Astrocyte (in vitro differentiated cells and primary cell): Measurements from ENCODE around the gene HMGCS2. TPM values are rescaled to one million over a fixed set of nuclear protein-coding genes. Genes with fewer than 3 reads are reported as not detected.

Experiments
- DNase-seq: peaks from one replicate; pipeline ENCODE4 v3.0.0-alpha.2; 2010; ENCODE audit warnings: low read depth
- FAIRE-seq: peaks from 2 replicates; lab custom pipeline; 2011; peaks lifted over from hg19 to GRCh38; lab: Jason Lieb, UNC
- H2AFZ ChIP-seq: 2 replicates; pipeline ENCODE4 v1.6.0; 2012; ENCODE audit warnings: low read depth, low read length, inconsistent platforms
- H3K27ac ChIP-seq: 2 replicates; pipeline ENCODE4 v1.5.1; 2011; ENCODE audit warnings: low read depth, low read length, inconsistent platforms
- H3K27me3 ChIP-seq: 2 replicates; pipeline ENCODE4 v1.6.0; 2011; ENCODE audit warnings: low read length, inconsistent platforms; ENCODE audit not compliant: insufficient read depth
- H3K36me3 ChIP-seq: 2 replicates; pipeline ENCODE4 v1.5.1; 2011; ENCODE audit warnings: low read length, inconsistent platforms; ENCODE audit not compliant: insufficient read depth
- H3K4me1 ChIP-seq: 2 replicates; pipeline ENCODE4 v1.5.1; 2011; ENCODE audit warnings: low read length, inconsistent platforms; ENCODE audit not compliant: insufficient read depth
- H3K4me2 ChIP-seq: 2 replicates; pipeline ENCODE4 v1.6.0; 2012; ENCODE audit warnings: low read length, inconsistent platforms
- H3K4me3 ChIP-seq: 2 replicates; pipeline ENCODE4 v1.5.1; 2011; ENCODE audit warnings: low read depth, mild to moderate bottlenecking, low read length, inconsistent platforms; ENCODE audit not compliant: insufficient read depth
- H3K79me2 ChIP-seq: 2 replicates; pipeline ENCODE4 v1.6.0; 2012; ENCODE audit warnings: mild to moderate bottlenecking, low read length, inconsistent platforms; ENCODE audit not compliant: insufficient read depth
- H3K9ac ChIP-seq: 2 replicates; pipeline ENCODE4 v1.6.0; 2012; ENCODE audit warnings: mild to moderate bottlenecking, low read length, inconsistent platforms
- H3K9me3 ChIP-seq: 2 replicates; pipeline ENCODE4 v1.5.1; 2012; ENCODE audit warnings: low read depth, mild to moderate bottlenecking, low read length, inconsistent platforms; ENCODE audit not compliant: insufficient read depth
- H4K20me1 ChIP-seq: 2 replicates; pipeline ENCODE4 v1.6.0; 2012; ENCODE audit warnings: low read length, inconsistent platforms; ENCODE audit not compliant: insufficient read depth
- H3K27ac Mint-ChIP-seq: one replicate; pipeline ENCODE4 v1.8.0; 2021; ENCODE audit warnings: mild to moderate bottlenecking, mixed read lengths; ENCODE audit not compliant: unreplicated experiment
- H3K27me3 Mint-ChIP-seq: one replicate; pipeline ENCODE4 v1.8.0; 2021; ENCODE audit warnings: low read depth, mixed read lengths; ENCODE audit not compliant: unreplicated experiment
- H3K36me3 Mint-ChIP-seq: one replicate; pipeline ENCODE4 v1.8.0; 2021; ENCODE audit warnings: low read depth, mixed read lengths; ENCODE audit not compliant: unreplicated experiment
- H3K4me1 Mint-ChIP-seq: one replicate; pipeline ENCODE4 v1.8.0; 2021; ENCODE audit warnings: low read depth, mixed read lengths; ENCODE audit not compliant: unreplicated experiment
- H3K4me3 Mint-ChIP-seq: one replicate; pipeline ENCODE4 v1.8.0; 2021; ENCODE audit warnings: mild to moderate bottlenecking, moderate library complexity, mixed read lengths; ENCODE audit not compliant: unreplicated experiment
- H3K9me3 Mint-ChIP-seq: one replicate; pipeline ENCODE4 v1.8.0; 2021; ENCODE audit warnings: mild to moderate bottlenecking, mixed read lengths; ENCODE audit not compliant: unreplicated experiment
- EZH2 ChIP-seq: IDR thresholded peaks from 2 replicates; pipeline ENCODE4 v1.6.1; 2012; ENCODE audit warnings: mild to moderate bottlenecking, low read length, inconsistent platforms; ENCODE audit not compliant: insufficient read depth
- total RNA-seq: library from RNA; stranded (reverse); gene quantifications from 2 replicates; pipeline ENCODE4 v1.2.1, GENCODE V29; 2021
- TF ChIP-seq, protein P1 (sequence below): IDR thresholded peaks from 2 replicates; pipeline ENCODE4 v1.5.1; 2011; ENCODE audit warnings: low read depth, mild to moderate bottlenecking, inconsistent platforms, low read length, moderate library complexity; ENCODE audit not compliant: insufficient read depth

Gene HMGCS2
- total RNA-seq, 1 donor from 2014 or later: not detected

GRCh38 chr1:119718409-119718808 is 50.3 kb downstream of the HMGCS2 start:
- Mint-ChIP-seq H3K27me3 (no peaks in the 10 kb centered on the region), H3K9me3 (no peaks in the 10 kb centered on the region), H3K36me3 (peaks cover 20% of the 10 kb centered on the region), H3K4me3 (no peak overlapping the region), H3K27ac (no peak overlapping the region), H3K4me1 (peaks cover 41% of the 10 kb centered on the region)
- H3K4me1 ChIP-seq: peaks cover 6% of the 10 kb centered on the region
- H3K27ac ChIP-seq: no peak overlapping the region
- no peak overlapping the region for H2AFZ ChIP-seq
- peaks cover 26% of the 10 kb centered on the region for H4K20me1 ChIP-seq
- no peak overlapping the region for H3K4me2 ChIP-seq
- H3K9me3 ChIP-seq: no peaks in the 10 kb centered on the region
- DNase-seq: no peak
- H3K27me3 ChIP-seq: no peaks in the 10 kb centered on the region
- no peaks in the 10 kb centered on the region for H3K36me3 ChIP-seq
- no peak for TF ChIP-seq EZH2
- TF ChIP-seq, protein P1, sequence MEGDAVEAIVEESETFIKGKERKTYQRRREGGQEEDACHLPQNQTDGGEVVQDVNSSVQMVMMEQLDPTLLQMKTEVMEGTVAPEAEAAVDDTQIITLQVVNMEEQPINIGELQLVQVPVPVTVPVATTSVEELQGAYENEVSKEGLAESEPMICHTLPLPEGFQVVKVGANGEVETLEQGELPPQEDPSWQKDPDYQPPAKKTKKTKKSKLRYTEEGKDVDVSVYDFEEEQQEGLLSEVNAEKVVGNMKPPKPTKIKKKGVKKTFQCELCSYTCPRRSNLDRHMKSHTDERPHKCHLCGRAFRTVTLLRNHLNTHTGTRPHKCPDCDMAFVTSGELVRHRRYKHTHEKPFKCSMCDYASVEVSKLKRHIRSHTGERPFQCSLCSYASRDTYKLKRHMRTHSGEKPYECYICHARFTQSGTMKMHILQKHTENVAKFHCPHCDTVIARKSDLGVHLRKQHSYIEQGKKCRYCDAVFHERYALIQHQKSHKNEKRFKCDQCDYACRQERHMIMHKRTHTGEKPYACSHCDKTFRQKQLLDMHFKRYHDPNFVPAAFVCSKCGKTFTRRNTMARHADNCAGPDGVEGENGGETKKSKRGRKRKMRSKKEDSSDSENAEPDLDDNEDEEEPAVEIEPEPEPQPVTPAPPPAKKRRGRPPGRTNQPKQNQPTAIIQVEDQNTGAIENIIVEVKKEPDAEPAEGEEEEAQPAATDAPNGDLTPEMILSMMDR: no peak
- FAIRE-seq: no peak
- no peak overlapping the region for H3K9ac ChIP-seq
- H3K4me3 ChIP-seq: no peak overlapping the region
- H3K79me2 ChIP-seq: peaks cover 22% of the 10 kb centered on the region

DNA sequence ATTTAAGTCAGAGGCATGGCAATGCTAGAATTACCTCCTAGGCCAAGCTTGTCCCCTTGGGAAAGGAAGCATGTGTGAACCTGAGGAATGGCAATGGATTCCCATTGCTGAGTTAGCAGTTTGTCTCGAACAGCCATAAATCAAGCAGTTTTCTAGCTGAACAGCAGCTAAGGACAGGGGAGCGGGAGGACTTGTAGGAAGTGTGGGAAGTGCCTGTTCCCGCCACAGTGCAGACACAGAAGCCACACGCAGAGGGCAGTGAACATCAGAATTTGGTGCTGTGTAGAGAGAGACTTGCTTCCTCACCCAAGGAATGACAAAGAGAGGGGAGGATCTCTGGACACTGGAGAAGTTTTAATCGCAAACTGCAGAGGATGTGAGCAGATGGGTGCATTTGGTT is 53.2 kb downstream of the HMGCS2 start:
- Mint-ChIP-seq H3K9me3 (no peaks in the 10 kb centered on the region), H3K4me1 (peaks cover 36% of the 10 kb centered on the region), H3K27me3 (no peaks in the 10 kb centered on the region), H3K4me3 (peak overlapping the region; percentile 78), H3K36me3 (peaks cover 7% of the 10 kb centered on the region), H3K27ac (no peak overlapping the region)
- Histone ChIP-seq H3K79me2 (peaks cover 22% of the 10 kb centered on the region), H3K9me3 (no peaks in the 10 kb centered on the region), H3K9ac (no peak overlapping the region), H3K4me2 (no peak overlapping the region), H2AFZ (no peak overlapping the region), H3K4me3 (no peak overlapping the region), H3K27me3 (no peaks in the 10 kb centered on the region), H3K36me3 (no peaks in the 10 kb centered on the region), H4K20me1 (peaks cover 22% of the 10 kb centered on the region), H3K27ac (no peak overlapping the region), H3K4me1 (peaks cover 12% of the 10 kb centered on the region)
- FAIRE-seq (no peak), DNase-seq (peak; percentile 6)
- TF ChIP-seq, protein P1: no peak

DNA sequence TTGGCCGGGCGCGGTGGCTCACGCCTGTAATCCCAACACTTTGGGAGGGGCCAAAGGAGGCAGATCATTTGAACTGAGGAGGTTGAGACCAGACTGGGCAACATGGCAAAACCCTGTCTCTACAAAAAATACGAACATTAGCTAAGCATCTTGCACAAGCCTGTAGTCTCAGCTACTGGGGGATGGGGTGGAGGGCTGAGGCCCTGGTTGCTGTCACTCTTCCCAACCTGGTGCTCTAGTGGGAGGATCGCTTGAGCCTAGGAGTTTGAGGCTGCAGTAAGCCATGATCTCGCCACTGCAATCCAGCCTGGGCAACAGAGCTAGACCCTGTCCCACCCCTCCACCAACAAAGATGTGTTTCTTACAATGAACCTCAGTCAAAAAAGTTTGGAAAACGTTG is 54.1 kb downstream of the HMGCS2 start:
- Histone ChIP-seq H3K9me3 (no peaks in the 10 kb centered on the region), H3K9ac (no peak overlapping the region), H3K27me3 (peaks cover 3% of the 10 kb centered on the region), H2AFZ (no peak overlapping the region), H3K4me1 (peaks cover 12% of the 10 kb centered on the region), H4K20me1 (peaks cover 19% of the 10 kb centered on the region), H3K36me3 (no peaks in the 10 kb centered on the region), H3K79me2 (peaks cover 22% of the 10 kb centered on the region), H3K4me2 (peak overlapping the region; percentile 99), H3K4me3 (no peak overlapping the region), H3K27ac (no peak overlapping the region)
- Mint-ChIP-seq H3K4me1 (peaks cover 34% of the 10 kb centered on the region), H3K9me3 (no peaks in the 10 kb centered on the region), H3K27me3 (peaks cover 4% of the 10 kb centered on the region), H3K27ac (peak overlapping the region; percentile 98), H3K4me3 (peak overlapping the region; percentile 89), H3K36me3 (peaks cover 3% of the 10 kb centered on the region)
- DNase-seq (no peak), FAIRE-seq (no peak)
- TF ChIP-seq EZH2: no peak
- TF ChIP-seq, protein P1: no peak
